ENCODE results near the gene VSTM5.
"Not testable (repeated sequence)": the region's sequence is repeated elsewhere in the genome, so short reads cannot be mapped to it uniquely, and the experiment has no call there.

Gene VSTM5

GRCh38 chr11:93783765-93784144, 66.7 kb downstream of the VSTM5 start:
- Mint-ChIP-seq H3K4me1 (peaks cover 50% of the 10 kb centered on the region), H3K27ac (peak overlapping the region; percentile 99), H3K4me3 (peak overlapping the region; percentile 100), H3K36me3 (peaks cover 8% of the 10 kb centered on the region), H3K27me3 (no peaks in the 10 kb centered on the region), H3K9me3 (no peaks in the 10 kb centered on the region)

DNA sequence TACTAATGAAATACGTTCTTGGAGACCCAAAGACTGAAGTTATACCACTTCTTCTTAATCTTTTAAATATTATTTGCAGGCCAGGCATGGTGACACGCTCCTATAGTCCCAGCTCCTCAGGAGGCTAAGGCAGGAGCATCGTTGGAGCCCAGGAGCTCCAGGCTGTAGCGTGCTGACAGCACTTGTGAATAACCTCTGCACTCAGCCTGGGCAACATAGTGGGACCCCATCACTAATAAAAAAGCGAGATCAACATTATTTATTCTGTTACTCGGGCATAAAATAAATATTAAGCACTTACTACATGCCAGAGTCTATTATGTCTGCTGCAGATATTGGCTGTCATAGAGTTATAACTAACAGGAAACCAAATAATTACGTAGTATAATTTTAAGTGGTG, 67.1 kb downstream of the VSTM5 start:
- no peak overlapping the region for H3K27ac Mint-ChIP-seq
- no peaks in the 10 kb centered on the region for H3K27me3 Mint-ChIP-seq
- peaks cover 47% of the 10 kb centered on the region for H3K4me1 Mint-ChIP-seq
- peaks cover 10% of the 10 kb centered on the region for H3K36me3 Mint-ChIP-seq
- no peaks in the 10 kb centered on the region for H3K9me3 Mint-ChIP-seq
- peak overlapping the region; percentile 100 for H3K4me3 Mint-ChIP-seq

DNA sequence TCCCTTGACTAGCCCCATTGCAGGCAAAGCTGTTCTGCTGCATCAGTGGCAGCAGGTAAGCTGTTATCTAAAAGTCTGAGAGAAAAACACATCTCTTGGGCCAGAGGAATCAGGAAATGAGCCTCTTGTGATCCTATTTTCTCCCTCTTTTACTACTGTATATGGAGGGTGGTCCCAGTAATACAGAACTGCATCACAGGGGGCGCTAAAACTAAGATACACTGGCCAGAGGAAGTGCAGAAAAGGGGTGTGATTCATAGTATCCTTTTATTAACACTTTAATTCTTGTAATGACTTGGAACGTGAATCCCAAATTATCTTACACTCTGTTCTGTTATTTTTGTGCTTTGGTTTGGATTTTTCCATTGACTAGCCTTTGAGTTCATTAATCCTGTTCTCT, 75.1 kb downstream of the VSTM5 start:
- H3K9me3 Mint-ChIP-seq, result no peaks in the 10 kb centered on the region
- H3K4me3 Mint-ChIP-seq, result no peak overlapping the region
- no peak overlapping the region for H3K27ac Mint-ChIP-seq
- peaks cover 6% of the 10 kb centered on the region for H3K36me3 Mint-ChIP-seq
- H3K27me3 Mint-ChIP-seq, result no peaks in the 10 kb centered on the region
- H3K4me1 Mint-ChIP-seq, result no peaks in the 10 kb centered on the region

DNA sequence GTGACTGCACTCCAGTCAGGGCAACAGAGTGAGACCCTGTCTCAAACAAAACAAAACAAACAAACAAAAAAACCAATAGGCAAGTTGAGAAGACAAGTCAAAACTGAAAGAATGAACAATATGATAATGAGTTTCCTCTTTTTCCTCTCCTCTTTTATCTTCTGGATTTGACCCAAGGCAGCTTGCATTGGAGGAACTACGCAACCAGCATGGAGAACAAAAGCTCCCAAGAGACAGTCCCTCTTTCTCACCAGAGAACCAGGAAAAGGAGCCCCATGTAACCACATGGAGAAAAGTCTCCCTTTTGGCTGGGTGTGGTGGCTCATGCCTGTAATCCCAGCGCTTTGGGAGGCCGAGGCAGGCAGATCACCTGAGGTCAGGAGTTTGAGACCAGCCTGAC, 75.9 kb downstream of the VSTM5 start:
- not testable (repeated sequence) for H3K4me3 Mint-ChIP-seq, H3K4me1 Mint-ChIP-seq, H3K27me3 Mint-ChIP-seq, H3K36me3 Mint-ChIP-seq, H3K9me3 Mint-ChIP-seq, H3K27ac Mint-ChIP-seq

GRCh38 chr11:93773601-93774200, 76.7 kb downstream of the VSTM5 start:
- Mint-ChIP-seq H3K27ac (no peak overlapping the region), H3K4me1 (no peaks in the 10 kb centered on the region), H3K36me3 (peaks cover 5% of the 10 kb centered on the region), H3K4me3 (no peak overlapping the region), H3K9me3 (no peaks in the 10 kb centered on the region), H3K27me3 (no peaks in the 10 kb centered on the region)

DNA sequence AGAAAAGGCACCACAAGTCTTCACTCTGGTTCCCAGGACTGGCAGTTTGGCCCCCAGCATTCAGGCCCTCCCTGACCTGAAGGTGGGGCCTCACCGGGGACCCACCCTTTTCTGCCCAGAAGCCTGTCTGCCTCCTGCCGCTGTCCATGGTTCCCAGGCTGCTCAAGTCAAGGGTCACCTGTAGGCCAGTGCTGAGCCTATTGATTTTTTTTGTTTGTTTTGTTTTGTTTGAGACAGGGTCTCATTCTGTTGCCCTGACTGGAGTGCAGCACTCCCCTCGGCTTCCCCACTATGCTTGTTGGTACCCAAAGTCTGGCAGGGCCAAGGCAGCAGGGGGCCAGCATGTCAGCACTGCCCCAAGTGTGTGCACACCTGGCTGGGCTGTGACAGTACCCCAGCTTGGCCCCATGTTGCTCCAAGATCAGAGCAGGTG, 77.4 kb downstream of the VSTM5 start:
- peaks cover 4% of the 10 kb centered on the region for H3K36me3 Mint-ChIP-seq
- no peak overlapping the region for H3K27ac Mint-ChIP-seq
- no peaks in the 10 kb centered on the region for H3K27me3 Mint-ChIP-seq
- H3K4me1 Mint-ChIP-seq, result no peaks in the 10 kb centered on the region
- no peak overlapping the region for H3K4me3 Mint-ChIP-seq
- no peaks in the 10 kb centered on the region for H3K9me3 Mint-ChIP-seq

GRCh38 chr11:93772123-93772522, 78.3 kb downstream of the VSTM5 start:
- Mint-ChIP-seq H3K27me3 (no peaks in the 10 kb centered on the region), H3K27ac (no peak overlapping the region), H3K4me3 (no peak overlapping the region), H3K4me1 (no peaks in the 10 kb centered on the region), H3K9me3 (no peaks in the 10 kb centered on the region), H3K36me3 (peaks cover 4% of the 10 kb centered on the region)

GRCh38 chr11:93770160-93770559, 80.3 kb downstream of the VSTM5 start:
- H3K27ac Mint-ChIP-seq, result no peak overlapping the region
- H3K9me3 Mint-ChIP-seq, result no peaks in the 10 kb centered on the region

More at GRCh38 chr11:93770160-93770559, 80.3 kb downstream of the VSTM5 start:
- no peaks in the 10 kb centered on the region for H3K4me1 Mint-ChIP-seq
- no peaks in the 10 kb centered on the region for H3K27me3 Mint-ChIP-seq
- H3K4me3 Mint-ChIP-seq, result no peak overlapping the region
- H3K36me3 Mint-ChIP-seq, result peaks cover 4% of the 10 kb centered on the region

Measured in activated naive CD4-positive, alpha-beta T cell treated with anti-CD3 and anti-CD28 coated beads, Interleukin-2, amount 50 U/mL, for 24 hours (primary cell).